Heart left ventricle (tissue), 13 donors: ENCODE results near the gene YWHAE.

Experiments used
- CTCF ChIP-seq, 12 donors: fragments of 200-600 bp; sonication (generic) in 4 of 12; IDR thresholded peaks; one replicate each; pipeline versions ENCODE4 v1.5.0 to v1.8.0; 2018 to 2022; ENCODE audit warnings: antibody characterized with exemption in 12 of 12, mild to moderate bottlenecking in 5 of 12
- POLR2A ChIP-seq, 2 donors: fragments of 450-650 bp; IDR thresholded peaks; one replicate each; pipeline ENCODE4 v1.6.1; 2017; ENCODE audit warnings: antibody characterized with exemption in 2 of 2, mild to moderate bottlenecking in 2 of 2, moderate library complexity in 2 of 2
- donor health status: ischemic (EF 13 %, LVEDD 7.1; RV severe dilation, severe dysfunction).
- donor health status: DM: no; HTN: yes; CAD: no.
- donor health status: DM: no; HTN: no; CAD: no.
- donor health status: ischemic (EF 25% LVEDD 6.9; RV normal size, moderate dysfunction).
- donor health status: ischemic (EF 25% LVEDD 5.7; RV mildly dilated, moderate dysfunction).
- donor health status: ischemic (EF 35%, LVEDD 5.7; RV mildly dilated, moderate dysfunction).
- donor health status: nonischemic (EF 11% LVEDD 7.7; RV severe dilation, severe dysfunction).
- donor health status: DM: yes; HTN: yes; CAD: no.
- donor health status: PGD.
- donor health status: ischemic (EF 29% LVEDD 5.4; RV normal size, mild dysfunction).
- donor health status: nonischemic (EF 23%, LVEDD 6.1; RV moderate dilation, normal function).

DNA sequence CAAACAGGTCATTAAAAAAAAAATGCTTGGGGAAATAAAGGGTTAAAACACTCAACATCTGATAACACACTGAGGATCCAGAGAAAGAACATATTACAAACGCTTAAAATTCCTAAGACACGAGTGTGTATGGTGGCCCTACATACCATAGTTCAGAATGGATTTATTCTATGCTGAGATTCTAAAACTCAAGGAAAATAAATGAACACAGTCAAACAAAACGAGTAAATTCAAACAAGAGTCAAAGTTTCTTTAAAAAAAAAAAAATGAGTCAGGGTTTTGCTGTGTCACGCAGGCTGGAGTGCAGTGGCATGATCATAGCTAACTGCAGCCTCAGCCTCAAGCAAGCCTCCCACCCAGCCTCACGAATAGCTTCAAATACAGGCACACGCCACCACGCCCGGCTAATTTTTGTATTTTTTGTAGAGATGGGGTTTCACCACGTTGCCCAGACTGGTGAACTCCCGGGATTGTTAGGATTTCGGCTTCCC lies 38.6 kb upstream of the YWHAE start:
- TF ChIP-seq CTCF (IDR thresholded peaks at IDR 0.05), result no peak
- no peak for TF ChIP-seq POLR2A (IDR thresholded peaks at IDR 0.05)
